Uterus (tissue), 2 donors: ENCODE measurements around the gene POMT2.

Experiments
- CTCF ChIP-seq, 4 experiments: fragments of 200-600 bp in 2 of 4; fragments of 450-650 bp in 2 of 4; sonication (generic) in 2 of 4; IDR thresholded peaks; one replicate each; pipeline ENCODE4 v1.5.1; 2016 to 2019; ENCODE audit warnings: antibody characterized with exemption in 4 of 4, mild to moderate bottlenecking in 2 of 4, moderate library complexity in 1 of 4
- POLR2A ChIP-seq, 2 donors: fragments of 450-650 bp; IDR thresholded peaks; one replicate each; pipeline ENCODE4 v1.6.1; 2016; ENCODE audit warnings: antibody characterized with exemption in 2 of 2, mild to moderate bottlenecking in 1 of 2, moderate library complexity in 1 of 2

- TF ChIP-seq CTCF (IDR thresholded peaks at IDR 0.05) (no peak), POLR2A (IDR thresholded peaks at IDR 0.05) (no peak)
These were observed 14.9 kb upstream of the POMT2 start for GRCh38 chr14:77335576-77335975.
